ENCODE measurements around the gene IDI1. TPM values are rescaled to one million over a fixed set of nuclear protein-coding genes. Genes with fewer than 3 reads are reported as not detected.

Gene IDI1
- polyA plus RNA-seq, 1 experiment: 10.0 TPM

- Histone ChIP-seq H3K27me3 (ENCODE audit: control insufficient read depth, insufficient read depth, low read length) (no peaks in the 10 kb centered on the region), H3K36me3 (ENCODE audit: control insufficient read depth, insufficient read depth, low read length) (peaks cover under 1% of the 10 kb centered on the region; the same call in 1 of the 2 replicates), H3K4me3 (ENCODE audit: low read depth, low read length) (no peak overlapping the region)
- ChIA-PET POLR2A (interaction anchor here (0.5 to 1.1 kb wide), 3 partner anchors 14 to 21 kb away, joined by 3 to 4 read pairs (median 4); partner anchors contain the start of gene IDI1), CTCF (interaction anchor here (1.1 kb wide), 1 partner anchor 40 kb away, joined by 3 read pairs; no protein-coding TSS in a partner anchor)
- DNase-seq (ENCODE audit: low read depth): no peak
- TF ChIP-seq CTCF (IDR thresholded peaks at IDR 0.05; ENCODE audit: insufficient read depth, low read depth, low read length): no peak
Observed at GRCh38 chr10:1035201-1035600, 13.7 kb downstream of the IDI1 start.

DNA sequence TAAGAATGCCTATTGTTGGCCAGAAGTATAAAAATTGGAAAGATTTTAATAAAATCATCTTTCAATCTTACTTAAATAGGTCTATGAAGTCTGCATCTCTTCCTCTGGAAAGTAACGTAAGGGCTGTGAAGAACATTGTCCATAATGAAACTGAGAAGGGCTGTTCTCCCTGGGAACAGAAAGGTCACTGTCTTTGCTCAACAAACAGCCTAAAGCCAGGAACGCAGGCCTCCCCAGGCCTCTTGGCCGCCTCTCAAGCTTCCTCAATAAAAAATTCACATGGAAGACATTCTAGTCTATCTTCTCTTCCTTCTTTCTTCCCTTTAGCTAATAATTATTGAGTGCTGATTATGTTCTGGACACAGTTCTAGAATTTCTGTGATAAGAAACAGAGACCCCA, 14.2 kb downstream of the IDI1 start:
- no peak for DNase-seq (ENCODE audit: low read depth)

GRCh38 chr10:1033601-1034000, 15.3 kb downstream of the IDI1 start:
- Histone ChIP-seq H3K36me3 (ENCODE audit: control insufficient read depth, insufficient read depth, low read length) (no peaks in the 10 kb centered on the region), H3K4me3 (ENCODE audit: low read depth, low read length) (no peak overlapping the region), H3K27me3 (ENCODE audit: control insufficient read depth, insufficient read depth, low read length) (no peaks in the 10 kb centered on the region)
- ChIA-PET POLR2A (no interaction called here), CTCF (no interaction called here)
- TF ChIP-seq CTCF (IDR thresholded peaks at IDR 0.05; ENCODE audit: insufficient read depth, low read depth, low read length): no peak
- DNase-seq (ENCODE audit: low read depth): no peak

More for the DNA sequence above, 14.2 kb downstream of the IDI1 start:
- Histone ChIP-seq H3K36me3 (ENCODE audit: control insufficient read depth, insufficient read depth, low read length) (no peaks in the 10 kb centered on the region), H3K27me3 (ENCODE audit: control insufficient read depth, insufficient read depth, low read length) (no peaks in the 10 kb centered on the region), H3K4me3 (ENCODE audit: low read depth, low read length) (no peak overlapping the region)
- CTCF ChIA-PET: no interaction called here
- POLR2A ChIA-PET: interaction anchor here (1.1 kb wide), 1 partner anchor 14 kb away, joined by 4 read pairs; the partner anchor contains the start of gene IDI1
- no peak for TF ChIP-seq CTCF (IDR thresholded peaks at IDR 0.05; ENCODE audit: insufficient read depth, low read depth, low read length)

DNA sequence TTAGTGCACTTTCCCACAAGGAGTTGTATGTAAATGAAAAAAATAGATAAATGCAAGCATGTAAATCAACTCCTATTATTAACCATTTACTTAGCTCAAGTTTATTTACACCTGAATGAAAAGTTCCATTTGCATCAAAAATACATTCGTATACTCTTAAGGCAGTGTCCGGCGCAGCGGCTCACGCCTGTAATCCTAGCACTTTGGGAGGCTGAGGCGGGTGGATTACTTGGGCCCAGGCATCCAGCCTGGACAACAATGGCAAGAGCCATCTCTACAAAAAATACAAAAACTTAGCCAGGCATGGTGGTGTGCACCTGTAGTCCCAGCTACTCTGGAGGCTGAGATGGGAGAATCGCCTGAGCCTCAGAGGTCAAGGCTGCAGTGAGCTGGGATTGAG, 19.1 kb downstream of the IDI1 start:
- TF ChIP-seq CTCF (IDR thresholded peaks at IDR 0.05; ENCODE audit: insufficient read depth, low read depth, low read length): no peak
- ChIA-PET CTCF (interaction anchor here (1.1 kb wide), 1 partner anchor 15 kb away, joined by 4 read pairs; no protein-coding TSS in a partner anchor), POLR2A (no interaction called here)
- no peak overlapping the region for H3K4me3 ChIP-seq (ENCODE audit: low read depth, low read length)
- DNase-seq (ENCODE audit: low read depth): no peak
- H3K27me3 ChIP-seq (ENCODE audit: control insufficient read depth, insufficient read depth, low read length): no peaks in the 10 kb centered on the region
- H3K36me3 ChIP-seq (ENCODE audit: control insufficient read depth, insufficient read depth, low read length): no peaks in the 10 kb centered on the region

GRCh38 chr10:1026578-1026977, 22.3 kb downstream of the IDI1 start:
- Histone ChIP-seq H3K27me3 (ENCODE audit: control insufficient read depth, insufficient read depth, low read length) (no peaks in the 10 kb centered on the region), H3K4me3 (ENCODE audit: low read depth, low read length) (no peak overlapping the region), H3K36me3 (ENCODE audit: control insufficient read depth, insufficient read depth, low read length) (no peaks in the 10 kb centered on the region)
- no peak for DNase-seq (ENCODE audit: low read depth)
- ChIA-PET POLR2A (no interaction called here), CTCF (interaction anchor here (1.1 to 1.3 kb wide), 2 partner anchors 10 to 12 kb away, joined by 3 to 4 read pairs; no protein-coding TSS in a partner anchor)
- no peak for TF ChIP-seq CTCF (IDR thresholded peaks at IDR 0.05; ENCODE audit: insufficient read depth, low read depth, low read length)
